Cardiac fibroblast (primary cell): ENCODE measurements around the gene VAV2.

ENCODE experiments used
- DNase-seq, 2 donors: peaks; one replicate each; pipeline versions ENCODE4 v3.0.0 to v3.0.0-alpha.2; 2010; ENCODE audit warnings: low read depth in 2 of 2
- H3K4me3 ChIP-seq, 2 donors: replicated peaks in 1 of 2; 1 replicate in 1 of 2; 2 replicates in 1 of 2; pipeline ENCODE4 v1.5.1; 2011; ENCODE audit warnings: low read depth in 2 of 2, low read length in 2 of 2, mild to moderate bottlenecking in 2 of 2, moderate library complexity in 1 of 2
- CTCF ChIP-seq: IDR thresholded peaks from one replicate; pipeline ENCODE4 v1.5.1; 2011; ENCODE audit warnings: low read depth, mild to moderate bottlenecking, low read length, inconsistent platforms

VAV2 gene

DNA sequence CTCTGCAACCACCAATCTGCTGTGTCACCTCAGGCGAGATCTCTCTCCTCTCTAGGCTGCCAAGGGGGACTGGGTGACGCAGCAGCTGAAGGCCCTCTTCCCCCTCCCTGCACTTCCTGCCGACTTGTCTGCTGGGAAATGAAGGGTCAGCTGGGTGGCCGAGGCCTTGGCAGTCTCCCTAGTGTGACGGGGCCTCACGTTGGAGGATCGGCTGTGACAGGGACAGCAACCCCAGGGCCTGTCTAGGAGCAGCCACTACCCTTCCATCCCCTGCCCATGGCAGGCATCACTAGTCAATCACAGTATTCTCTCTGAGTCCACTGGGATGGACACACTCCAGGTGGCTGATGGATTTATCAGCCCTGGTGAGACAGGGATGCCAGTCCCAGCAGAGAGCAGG lies 146.7 kb downstream of the VAV2 start:
- peak; percentile 79 to 85 for DNase-seq
- no peak overlapping the region for H3K4me3 ChIP-seq
- no peak for TF ChIP-seq CTCF

DNA sequence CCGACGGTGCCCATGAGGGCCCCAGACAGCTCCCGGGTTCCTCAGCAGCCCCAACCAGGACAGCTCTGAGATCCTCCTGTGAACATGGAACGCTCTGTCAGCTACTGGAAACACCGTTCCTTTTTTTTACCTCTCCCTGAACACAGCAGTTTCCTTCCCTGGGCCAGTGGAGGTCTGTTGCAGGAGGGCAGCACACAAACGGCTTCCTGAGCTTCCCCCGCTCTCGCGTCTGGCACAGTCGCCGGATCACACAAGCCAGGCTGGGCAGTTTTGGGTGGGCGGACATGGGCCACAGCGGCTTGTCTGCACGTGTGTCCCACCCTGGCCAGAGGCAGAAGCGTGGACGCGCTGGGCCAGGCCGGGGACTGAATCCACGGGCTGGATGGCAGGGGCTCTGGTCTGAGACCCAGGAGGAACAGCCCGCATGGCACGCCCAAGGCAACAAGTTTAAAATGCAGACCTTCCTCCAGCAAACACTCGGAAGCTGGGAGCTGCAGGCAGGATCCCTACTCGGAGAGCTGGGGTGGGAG lies 147.2 kb downstream of the VAV2 start:
- TF ChIP-seq CTCF = no peak
- peak in 1 of 2 donors; percentile 5 for DNase-seq
- no peak overlapping the region for H3K4me3 ChIP-seq

- TF ChIP-seq CTCF = no peak
- no peak overlapping the region for H3K4me3 ChIP-seq
- no peak for DNase-seq
These were observed 147.7 kb downstream of the VAV2 start for GRCh38 chr9:133844398-133844784.

DNA sequence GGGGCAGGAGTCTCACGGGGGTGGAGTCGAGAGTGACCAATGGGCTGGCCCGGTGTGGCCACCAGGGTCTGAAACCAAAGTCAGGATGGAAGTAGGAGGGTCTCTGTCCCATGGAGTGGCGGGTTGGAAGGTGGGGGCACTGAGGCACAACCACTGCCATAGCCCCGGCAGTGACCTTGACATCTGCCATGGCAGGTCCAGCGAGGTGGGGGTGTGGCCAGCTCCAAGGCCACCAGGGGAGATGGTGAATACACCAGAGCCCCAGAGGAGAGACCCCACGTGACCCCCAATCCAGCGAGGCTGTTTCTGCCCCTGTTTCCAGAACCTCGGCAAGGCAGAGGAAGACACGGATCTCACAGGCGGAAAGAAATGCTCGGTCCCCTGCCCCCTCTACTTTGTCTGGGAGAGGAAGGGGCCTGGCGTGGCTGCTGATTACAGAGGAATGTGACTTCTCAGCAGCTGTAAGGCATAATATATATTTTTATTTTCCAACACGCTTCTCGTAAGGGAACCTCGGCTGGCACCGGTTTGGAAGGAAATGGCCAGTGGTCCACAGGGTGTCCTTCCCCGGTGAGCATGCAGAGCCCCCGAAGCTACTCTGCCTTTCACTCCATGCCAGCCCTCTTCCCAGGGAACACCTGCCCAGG lies 148.2 kb downstream of the VAV2 start:
- TF ChIP-seq CTCF = no peak
- DNase-seq = no peak
- H3K4me3 ChIP-seq = no peak overlapping the region

- no peak for TF ChIP-seq CTCF
- H3K4me3 ChIP-seq = no peak overlapping the region
- DNase-seq = no peak
These were observed 148.9 kb downstream of the VAV2 start for GRCh38 chr9:133843250-133843649.

GRCh38 chr9:133842721-133843227 lies 149.3 kb downstream of the VAV2 start:
- H3K4me3 ChIP-seq = no peak overlapping the region
- no peak for TF ChIP-seq CTCF
- no peak for DNase-seq

GRCh38 chr9:133842174-133842573 lies 149.9 kb downstream of the VAV2 start:
- no peak for TF ChIP-seq CTCF
- no peak overlapping the region for H3K4me3 ChIP-seq
- no peak for DNase-seq
